ENCODE measurements around the gene MYBPC2.

- TF ChIP-seq CTCF (IDR thresholded peaks at IDR 0.05) (no peak), ZFX (IDR thresholded peaks at IDR 0.05; ENCODE audit: borderline replicate concordance) (no peak)
Measured at GRCh38 chr19:50462970-50463369, 30.3 kb downstream of the MYBPC2 start.

Measured in 22Rv1 (cell line).